HepG2 (cell line): ENCODE data around the gene SRGAP3. TPM values are rescaled to one million over a fixed set of nuclear protein-coding genes. Genes with fewer than 3 reads are reported as not detected.

ENCODE experiments used
- CBX1 ChIP-seq: IDR thresholded peaks from one replicate; pipeline ENCODE4 v1.6.1; 2016; ENCODE audit warnings: antibody characterized with exemption, low read depth
- CREB1 ChIP-seq, 2 experiments: fragments of 450-650 bp in 1 of 2; IDR thresholded peaks; 2 replicates each; pipeline ENCODE4 v1.6.1; 2016 to 2017; ENCODE audit warnings: control low read depth in 1 of 2, mild to moderate bottlenecking in 1 of 2, missing compliant biosample characterization in 1 of 2, missing genetic modification characterization in 1 of 2
- DPF2 ChIP-seq: sonication (generic); formaldehyde crosslinking; IDR thresholded peaks from 2 replicates; pipeline ENCODE4 v1.4.0; 2020; ENCODE audit warnings: mild to moderate bottlenecking, low read depth, missing genetic modification reagents, borderline replicate concordance
- ELF3 ChIP-seq: IDR thresholded peaks from 2 replicates; pipeline ENCODE4 v1.6.1; 2016; ENCODE audit warnings: missing genetic modification reagents, missing compliant biosample characterization
- GATAD2A ChIP-seq: IDR thresholded peaks from 2 replicates; pipeline ENCODE4 v1.6.1; 2016
- ISX ChIP-seq: sonication (generic); formaldehyde crosslinking; conservative IDR thresholded peaks from 2 replicates; pipeline ENCODE4 v1.5.0; 2020; ENCODE audit warnings: missing genetic modification reagents
- SMARCC2 ChIP-seq: fragments of 450-650 bp; IDR thresholded peaks from 2 replicates; pipeline ENCODE4 v1.6.1; 2017; ENCODE audit warnings: antibody characterized with exemption, mild to moderate bottlenecking
- TCF7L2 ChIP-seq: IDR thresholded peaks from 2 replicates; pipeline ENCODE4 v1.6.1; 2011; ENCODE audit warnings: mild to moderate bottlenecking, low read depth, low read length, moderate library complexity
- ZBTB25 ChIP-seq: IDR thresholded peaks from 2 replicates; pipeline ENCODE4 v1.6.1; 2018; ENCODE audit warnings: missing genetic modification reagents
- ZBTB40 ChIP-seq, 2 experiments: fragments of 450-650 bp in 1 of 2; sonication (generic) in 1 of 2; formaldehyde crosslinking in 1 of 2; IDR thresholded peaks; 2 replicates each; pipeline versions ENCODE4 v1.6.1 to v1.8.0; 2016 to 2022; ENCODE audit warnings: antibody characterized with exemption in 1 of 2, mild to moderate bottlenecking in 1 of 2, missing genetic modification reagents in 1 of 2
- ZFX ChIP-seq: sonication (generic); formaldehyde crosslinking; IDR thresholded peaks from 2 replicates; pipeline ENCODE4 v1.4.0; 2020; ENCODE audit warnings: mild to moderate bottlenecking, low read depth, missing genetic modification reagents, moderate library complexity
- polyA plus RNA-seq, 8 experiments: library from polyadenylated mRNA; depleted of rRNA in 3 of 8; stranded (reverse) in 7 of 8; unstranded in 1 of 8; fragments of >200 nt; fragmentation: Illumina TruSeq in 4 of 8; extraction: Trizol in 4 of 8; gene quantifications; 2 replicates each; pipeline versions ENCODE4 v1.2.1 to v1.2.3, GENCODE V29; 2011 to 2016; ENCODE audit warnings: low read depth in 4 of 8, missing spikeins in 1 of 8, mixed read lengths in 1 of 8; ENCODE audit not compliant: insufficient read depth in 1 of 8
- total RNA-seq, 5 experiments: library from RNA; depleted of rRNA; stranded (reverse); fragments of >200 nt; fragmentation: Illumina TruSeq; extraction: Trizol; gene quantifications; 2 replicates each; pipeline ENCODE4 v1.2.3, GENCODE V29; 2016; ENCODE audit warnings: low read depth in 1 of 5
- TF ChIP-seq, protein P1 (sequence below): sonication (generic); formaldehyde crosslinking; IDR thresholded peaks from 2 replicates; pipeline ENCODE4 v1.4.0; 2020; ENCODE audit warnings: low read depth, mild to moderate bottlenecking, missing genetic modification reagents
- TF ChIP-seq, protein P2 (sequence below): sonication (generic); formaldehyde crosslinking; IDR thresholded peaks from 2 replicates; pipeline ENCODE4 v1.8.1; 2023; ENCODE audit warnings: mild to moderate bottlenecking, inconsistent platforms, moderate library complexity, missing genetic modification reagents, borderline replicate concordance
- TF ChIP-seq, protein P3 (sequence below): sonication (generic); formaldehyde crosslinking; IDR thresholded peaks from 2 replicates; pipeline ENCODE4 v1.8.1; 2023; ENCODE audit warnings: mild to moderate bottlenecking, moderate library complexity, missing genetic modification reagents

The SRGAP3 gene
- total and polyA plus RNA-seq, 2 of the 13 experiments (the other 11 are each of a cell fraction or from before 2014, with no cell fraction given), result 1.2 to 1.4 TPM

DNA sequence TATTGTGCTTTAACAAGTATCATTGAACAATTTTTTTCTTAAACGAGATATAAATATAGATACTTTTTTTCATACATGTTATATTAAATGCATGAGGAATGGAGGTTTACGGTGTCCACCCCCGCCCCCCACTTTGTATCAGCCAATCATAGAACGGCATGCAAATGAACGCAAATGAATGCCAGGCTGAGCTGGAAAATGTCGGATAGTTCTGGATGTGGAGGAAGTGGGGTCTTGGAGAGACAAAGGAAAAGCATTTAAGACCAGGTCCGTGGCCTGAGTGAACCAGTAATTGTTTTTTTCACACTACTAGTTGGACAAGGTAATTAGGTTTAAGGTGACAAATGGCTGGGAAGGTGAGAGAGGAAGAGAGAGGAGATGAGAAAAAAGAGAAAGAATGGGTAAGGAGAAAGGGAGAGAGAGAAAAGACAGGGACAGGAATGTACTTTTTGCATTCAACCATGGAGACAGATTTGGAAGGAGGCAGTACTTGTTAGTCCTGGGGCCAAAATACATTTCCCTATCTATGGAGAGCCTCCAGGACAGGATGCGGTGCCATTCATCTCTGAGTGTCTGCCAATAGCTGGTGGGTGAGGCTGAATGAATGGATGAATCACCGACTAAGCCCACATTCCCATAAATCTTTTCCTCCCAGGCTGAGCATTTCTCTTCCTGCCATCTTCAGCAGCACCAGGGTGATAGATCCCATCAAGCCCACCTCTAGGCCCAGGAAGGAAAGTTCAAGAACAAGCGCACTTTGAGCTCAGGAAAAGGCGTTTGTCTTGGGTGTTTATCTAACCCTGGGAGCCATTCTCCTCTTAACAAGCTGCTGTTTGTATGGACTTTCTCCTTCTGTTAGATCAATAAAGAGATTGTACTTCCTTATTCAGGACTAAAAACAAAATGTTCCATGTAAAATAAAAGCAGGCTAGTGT, 284.7 kb downstream of the SRGAP3 start (continued):
- TF ChIP-seq ZBTB40 (IDR thresholded peaks at IDR 0.05) (no peak), ZBTB40 (CRISPR knock-in tag; IDR thresholded peaks at IDR 0.05) (peak; percentile 30; the same call in 1 of the 2 replicates), ELF3 (CRISPR knock-in tag) (peak; percentile 99), SMARCC2 (peak; percentile 51; the same call in 1 of the 2 replicates), CREB1 (IDR thresholded peaks at IDR 0.05) (no peak), CREB1 (CRISPR knock-in tag; IDR thresholded peaks at IDR 0.05) (peak; percentile 44; the same call in 1 of the 2 replicates), DPF2 (CRISPR knock-in tag) (peak; percentile 73; the same call in 1 of the 2 replicates), ISX (no peak), TCF7L2 (no peak), GATAD2A (peak; percentile 71), ZFX (CRISPR knock-in tag) (peak; percentile 71), ZBTB25 (no peak), CBX1 (no peak)
- TF ChIP-seq, protein P1, sequence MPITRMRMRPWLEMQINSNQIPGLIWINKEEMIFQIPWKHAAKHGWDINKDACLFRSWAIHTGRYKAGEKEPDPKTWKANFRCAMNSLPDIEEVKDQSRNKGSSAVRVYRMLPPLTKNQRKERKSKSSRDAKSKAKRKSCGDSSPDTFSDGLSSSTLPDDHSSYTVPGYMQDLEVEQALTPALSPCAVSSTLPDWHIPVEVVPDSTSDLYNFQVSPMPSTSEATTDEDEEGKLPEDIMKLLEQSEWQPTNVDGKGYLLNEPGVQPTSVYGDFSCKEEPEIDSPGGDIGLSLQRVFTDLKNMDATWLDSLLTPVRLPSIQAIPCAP, result no peak
- TF ChIP-seq, protein P2, sequence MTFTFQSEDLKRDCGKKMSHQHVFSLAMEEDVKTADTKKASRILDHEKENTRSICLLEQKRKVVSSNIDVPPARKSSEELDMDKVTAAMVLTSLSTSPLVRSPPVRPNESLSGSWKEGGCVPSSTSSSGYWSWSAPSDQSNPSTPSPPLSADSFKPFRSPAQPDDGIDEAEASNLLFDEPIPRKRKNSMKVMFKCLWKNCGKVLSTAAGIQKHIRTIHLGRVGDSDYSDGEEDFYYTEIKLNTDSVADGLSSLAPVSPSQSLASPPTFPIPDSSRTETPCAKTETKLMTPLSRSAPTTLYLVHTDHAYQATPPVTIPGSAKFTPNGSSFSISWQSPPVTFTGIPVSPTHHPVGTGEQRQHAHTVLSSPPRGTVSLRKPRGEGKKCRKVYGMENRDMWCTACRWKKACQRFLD, result no peak
- TF ChIP-seq, protein P3, sequence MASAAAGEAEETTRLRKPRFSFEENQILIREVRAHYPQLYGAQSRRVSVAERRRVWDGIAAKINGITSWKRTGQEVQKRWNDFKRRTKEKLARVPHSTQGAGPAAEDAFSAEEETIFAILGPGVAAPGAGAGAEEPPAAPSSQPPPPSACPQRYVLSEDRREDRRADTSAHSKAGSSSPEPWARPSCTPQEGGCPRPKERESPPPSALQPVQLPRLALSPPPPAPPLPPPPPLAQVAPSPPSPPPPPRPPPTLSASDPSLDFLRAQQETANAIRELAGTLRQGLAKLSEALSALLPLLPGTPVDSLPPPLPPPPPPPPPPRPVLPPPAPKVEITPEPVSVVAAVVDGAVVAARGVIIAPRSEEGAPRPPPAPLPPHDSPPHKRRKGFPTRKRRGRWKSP (CRISPR knock-in tag), result no peak
